K562 (cell line): ENCODE measurements around the gene TSPAN16. TPM values are rescaled to one million over a fixed set of nuclear protein-coding genes. Genes with fewer than 3 reads are reported as not detected.

Experiments
- ARHGAP35 ChIP-seq: fragments of 450-650 bp; IDR thresholded peaks from 2 replicates; pipeline ENCODE4 v1.6.1; 2018; ENCODE audit not compliant: partially characterized antibody
- CREM ChIP-seq: IDR thresholded peaks from 2 replicates; pipeline ENCODE4 v1.6.1; 2014; ENCODE audit warnings: antibody characterized with exemption, low read depth
- MAZ ChIP-seq, 2 experiments: fragments of 450-650 bp in 1 of 2; sonication (generic) in 1 of 2; formaldehyde crosslinking; IDR thresholded peaks in 1 of 2; conservative IDR thresholded peaks in 1 of 2; 2 replicates each; pipeline versions ENCODE4 v1.4.0 to v1.5.0; 2020; ENCODE audit warnings: mild to moderate bottlenecking in 1 of 2, missing genetic modification reagents in 1 of 2
- NRF1 ChIP-seq, 2 experiments: fragments of 450-650 bp; IDR thresholded peaks in 1 of 2; conservative IDR thresholded peaks in 1 of 2; 2 replicates each; pipeline ENCODE4 v1.6.1; 2014; ENCODE audit warnings: mild to moderate bottlenecking in 2 of 2
- RB1 ChIP-seq: fragments of 450-650 bp; IDR thresholded peaks from 2 replicates; pipeline ENCODE4 v1.6.1; 2017; ENCODE audit warnings: low read depth, mild to moderate bottlenecking
- TOE1 ChIP-seq, 2 experiments: fragments of 450-650 bp in 1 of 2; sonication (generic) in 1 of 2; formaldehyde crosslinking in 1 of 2; IDR thresholded peaks; 2 replicates each; pipeline versions ENCODE4 v1.7.1 to v1.8.0; 2016 to 2022; ENCODE audit warnings: borderline replicate concordance in 2 of 2, mild to moderate bottlenecking in 2 of 2, antibody characterized with exemption in 1 of 2, inconsistent platforms in 1 of 2, low read depth in 1 of 2, missing genetic modification reagents in 1 of 2, moderate library complexity in 1 of 2
- polyA plus RNA-seq, 8 experiments: library from polyadenylated mRNA; depleted of rRNA in 4 of 8; stranded (reverse) in 5 of 8; unstranded in 3 of 8; fragments of >200 nt; fragmentation: Nextera tagmentation in 2 of 8; fragmentation: Illumina TruSeq in 1 of 8; extraction: Ambion mirVana in 2 of 8; extraction: Trizol in 1 of 8; gene quantifications; 2 replicates each; pipeline versions ENCODE4 v1.2.1 to v1.2.3, GENCODE V29; 2011 to 2014; ENCODE audit warnings: inconsistent platforms in 1 of 8, missing spikeins in 1 of 8
- total RNA-seq, 7 experiments: library from RNA; depleted of rRNA in 6 of 7; stranded (reverse); fragments of >200 nt in 6 of 7; fragmentation: Illumina TruSeq in 2 of 7; extraction: Trizol in 2 of 7; gene quantifications; 2 replicates each; pipeline versions ENCODE4 v1.2.1 to v1.2.3, GENCODE V29; 2011 to 2021; ENCODE audit warnings: low replicate concordance in 1 of 7
- TF ChIP-seq, protein P1 (sequence below): fragments of 450-650 bp; IDR thresholded peaks from 2 replicates; pipeline ENCODE4 v1.6.1; 2014; ENCODE audit warnings: low read depth, mild to moderate bottlenecking, moderate library complexity, borderline replicate concordance
- TF ChIP-seq, protein P2 (sequence below): sonication (generic); formaldehyde crosslinking; IDR thresholded peaks from 2 replicates; pipeline ENCODE4 v1.8.1; 2023; ENCODE audit warnings: mild to moderate bottlenecking, missing genetic modification reagents
- TF ChIP-seq, protein P3 (sequence below), 3 experiments: IDR thresholded peaks in 2 of 3; conservative IDR thresholded peaks in 1 of 3; 2 replicates each; pipeline ENCODE4 v1.5.1; 2011 to 2012; ENCODE audit warnings: low read length in 3 of 3, mild to moderate bottlenecking in 3 of 3, control low read depth in 2 of 3, improper control_type of control experiment in 1 of 3, inconsistent platforms in 1 of 3, low read depth in 1 of 3, mixed read lengths in 1 of 3, moderate library complexity in 1 of 3; ENCODE audit not compliant: insufficient read depth in 2 of 3
- TF ChIP-seq, protein P4 (sequence below): fragments of 150-350 bp; IDR thresholded peaks from 2 replicates; pipeline ENCODE4 v1.6.1; 2014; ENCODE audit warnings: low read depth, mild to moderate bottlenecking, low read length, borderline replicate concordance
- TF ChIP-seq, protein P5 (sequence below): fragments of 450-650 bp; IDR thresholded peaks from 2 replicates; pipeline ENCODE4 v1.7.0; 2016; ENCODE audit warnings: borderline replicate concordance

The TSPAN16 gene
- total and polyA plus RNA-seq, 9 of the 15 experiments (the other 6 are each of a cell fraction or from before 2014, with no cell fraction given): not detected

DNA sequence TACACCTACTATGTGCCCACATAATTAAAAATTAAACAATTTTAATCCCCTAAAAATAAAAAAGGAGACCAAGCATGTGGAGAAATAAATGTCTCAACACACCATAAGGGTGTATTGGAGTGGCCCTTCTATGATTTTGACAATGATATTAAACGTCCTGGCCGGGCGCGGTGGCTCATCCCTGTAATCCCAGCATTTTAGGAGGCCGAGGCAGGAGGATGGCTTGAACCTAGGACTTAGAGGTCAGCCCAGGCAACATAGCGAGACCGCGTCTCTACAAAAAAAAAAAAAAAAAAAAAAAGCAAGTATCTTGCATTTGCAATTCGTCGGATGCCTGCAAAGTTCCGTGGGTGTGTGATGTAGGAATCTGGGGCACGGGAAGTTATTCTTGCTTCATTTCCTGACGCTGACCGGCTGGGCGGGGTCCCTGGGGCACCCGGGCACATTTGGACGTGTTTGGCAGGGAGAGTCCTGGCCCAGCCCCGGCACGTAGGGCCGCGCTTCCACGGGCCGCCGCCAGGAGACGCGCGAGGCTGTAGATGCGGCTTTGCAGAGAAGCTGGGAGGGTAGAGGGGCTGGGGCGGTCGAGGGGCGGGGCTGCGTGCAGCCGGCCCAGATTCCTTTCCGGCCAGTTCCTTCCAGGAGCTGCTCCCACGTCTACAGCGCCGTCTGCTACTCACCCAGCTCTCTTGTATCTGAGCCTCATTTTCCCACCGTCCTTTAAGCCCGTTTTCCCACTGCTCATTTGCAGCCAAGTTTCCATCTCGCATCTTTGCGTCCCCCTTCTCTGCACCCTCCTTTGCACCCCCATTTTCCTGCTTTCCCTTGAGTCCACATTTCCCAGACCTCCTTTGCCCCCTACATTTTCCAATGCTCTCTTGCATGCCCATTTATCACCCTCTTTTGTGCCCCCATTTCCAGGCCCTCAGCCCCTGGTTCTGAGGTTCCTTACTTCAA, 2.2 kb upstream of the TSPAN16 start (continued):
- TF ChIP-seq NRF1 (conservative IDR thresholded peaks at IDR 0.05 in 1 of 2, IDR thresholded peaks at IDR 0.05 in 1 of 2) (peak in 1 of 2 experiments; percentile 18; a peak in 1 of 4 replicates), ARHGAP35 (no peak), MAZ (CRISPR knock-in tag; conservative IDR thresholded peaks at IDR 0.05 in 1 of 2, IDR thresholded peaks at IDR 0.05 in 1 of 2) (peak; percentile 89 to 96), RB1 (peak; percentile 78), CREM (peak; percentile 56), TOE1 (IDR thresholded peaks at IDR 0.05; ENCODE audit: borderline replicate concordance) (peak; percentile 56; the same call in 1 of the 2 replicates), TOE1 (CRISPR knock-in tag; IDR thresholded peaks at IDR 0.05; ENCODE audit: borderline replicate concordance, low read depth) (no peak)
- TF ChIP-seq, protein P1, sequence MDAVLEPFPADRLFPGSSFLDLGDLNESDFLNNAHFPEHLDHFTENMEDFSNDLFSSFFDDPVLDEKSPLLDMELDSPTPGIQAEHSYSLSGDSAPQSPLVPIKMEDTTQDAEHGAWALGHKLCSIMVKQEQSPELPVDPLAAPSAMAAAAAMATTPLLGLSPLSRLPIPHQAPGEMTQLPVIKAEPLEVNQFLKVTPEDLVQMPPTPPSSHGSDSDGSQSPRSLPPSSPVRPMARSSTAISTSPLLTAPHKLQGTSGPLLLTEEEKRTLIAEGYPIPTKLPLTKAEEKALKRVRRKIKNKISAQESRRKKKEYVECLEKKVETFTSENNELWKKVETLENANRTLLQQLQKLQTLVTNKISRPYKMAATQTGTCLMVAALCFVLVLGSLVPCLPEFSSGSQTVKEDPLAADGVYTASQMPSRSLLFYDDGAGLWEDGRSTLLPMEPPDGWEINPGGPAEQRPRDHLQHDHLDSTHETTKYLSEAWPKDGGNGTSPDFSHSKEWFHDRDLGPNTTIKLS: no peak
- TF ChIP-seq, protein P2, sequence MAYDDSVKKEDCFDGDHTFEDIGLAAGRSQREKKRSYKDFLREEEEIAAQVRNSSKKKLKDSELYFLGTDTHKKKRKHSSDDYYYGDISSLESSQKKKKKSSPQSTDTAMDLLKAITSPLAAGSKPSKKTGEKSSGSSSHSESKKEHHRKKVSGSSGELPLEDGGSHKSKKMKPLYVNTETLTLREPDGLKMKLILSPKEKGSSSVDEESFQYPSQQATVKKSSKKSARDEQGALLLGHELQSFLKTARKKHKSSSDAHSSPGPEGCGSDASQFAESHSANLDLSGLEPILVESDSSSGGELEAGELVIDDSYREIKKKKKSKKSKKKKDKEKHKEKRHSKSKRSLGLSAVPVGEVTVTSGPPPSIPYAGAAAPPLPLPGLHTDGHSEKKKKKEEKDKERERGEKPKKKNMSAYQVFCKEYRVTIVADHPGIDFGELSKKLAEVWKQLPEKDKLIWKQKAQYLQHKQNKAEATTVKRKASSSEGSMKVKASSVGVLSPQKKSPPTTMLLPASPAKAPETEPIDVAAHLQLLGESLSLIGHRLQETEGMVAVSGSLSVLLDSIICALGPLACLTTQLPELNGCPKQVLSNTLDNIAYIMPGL: peak; percentile 80; the same call in 1 of the 2 replicates
- TF ChIP-seq, protein P3, sequence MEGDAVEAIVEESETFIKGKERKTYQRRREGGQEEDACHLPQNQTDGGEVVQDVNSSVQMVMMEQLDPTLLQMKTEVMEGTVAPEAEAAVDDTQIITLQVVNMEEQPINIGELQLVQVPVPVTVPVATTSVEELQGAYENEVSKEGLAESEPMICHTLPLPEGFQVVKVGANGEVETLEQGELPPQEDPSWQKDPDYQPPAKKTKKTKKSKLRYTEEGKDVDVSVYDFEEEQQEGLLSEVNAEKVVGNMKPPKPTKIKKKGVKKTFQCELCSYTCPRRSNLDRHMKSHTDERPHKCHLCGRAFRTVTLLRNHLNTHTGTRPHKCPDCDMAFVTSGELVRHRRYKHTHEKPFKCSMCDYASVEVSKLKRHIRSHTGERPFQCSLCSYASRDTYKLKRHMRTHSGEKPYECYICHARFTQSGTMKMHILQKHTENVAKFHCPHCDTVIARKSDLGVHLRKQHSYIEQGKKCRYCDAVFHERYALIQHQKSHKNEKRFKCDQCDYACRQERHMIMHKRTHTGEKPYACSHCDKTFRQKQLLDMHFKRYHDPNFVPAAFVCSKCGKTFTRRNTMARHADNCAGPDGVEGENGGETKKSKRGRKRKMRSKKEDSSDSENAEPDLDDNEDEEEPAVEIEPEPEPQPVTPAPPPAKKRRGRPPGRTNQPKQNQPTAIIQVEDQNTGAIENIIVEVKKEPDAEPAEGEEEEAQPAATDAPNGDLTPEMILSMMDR (IDR thresholded peaks at IDR 0.05 in 2 of 3, conservative IDR thresholded peaks at IDR 0.05 in 1 of 3; ENCODE audit: insufficient read depth in 2 of 3, low read depth in 1 of 3, low read length in 3 of 3): peak; percentile 90 to 94 (median 93)
- TF ChIP-seq, protein P4, sequence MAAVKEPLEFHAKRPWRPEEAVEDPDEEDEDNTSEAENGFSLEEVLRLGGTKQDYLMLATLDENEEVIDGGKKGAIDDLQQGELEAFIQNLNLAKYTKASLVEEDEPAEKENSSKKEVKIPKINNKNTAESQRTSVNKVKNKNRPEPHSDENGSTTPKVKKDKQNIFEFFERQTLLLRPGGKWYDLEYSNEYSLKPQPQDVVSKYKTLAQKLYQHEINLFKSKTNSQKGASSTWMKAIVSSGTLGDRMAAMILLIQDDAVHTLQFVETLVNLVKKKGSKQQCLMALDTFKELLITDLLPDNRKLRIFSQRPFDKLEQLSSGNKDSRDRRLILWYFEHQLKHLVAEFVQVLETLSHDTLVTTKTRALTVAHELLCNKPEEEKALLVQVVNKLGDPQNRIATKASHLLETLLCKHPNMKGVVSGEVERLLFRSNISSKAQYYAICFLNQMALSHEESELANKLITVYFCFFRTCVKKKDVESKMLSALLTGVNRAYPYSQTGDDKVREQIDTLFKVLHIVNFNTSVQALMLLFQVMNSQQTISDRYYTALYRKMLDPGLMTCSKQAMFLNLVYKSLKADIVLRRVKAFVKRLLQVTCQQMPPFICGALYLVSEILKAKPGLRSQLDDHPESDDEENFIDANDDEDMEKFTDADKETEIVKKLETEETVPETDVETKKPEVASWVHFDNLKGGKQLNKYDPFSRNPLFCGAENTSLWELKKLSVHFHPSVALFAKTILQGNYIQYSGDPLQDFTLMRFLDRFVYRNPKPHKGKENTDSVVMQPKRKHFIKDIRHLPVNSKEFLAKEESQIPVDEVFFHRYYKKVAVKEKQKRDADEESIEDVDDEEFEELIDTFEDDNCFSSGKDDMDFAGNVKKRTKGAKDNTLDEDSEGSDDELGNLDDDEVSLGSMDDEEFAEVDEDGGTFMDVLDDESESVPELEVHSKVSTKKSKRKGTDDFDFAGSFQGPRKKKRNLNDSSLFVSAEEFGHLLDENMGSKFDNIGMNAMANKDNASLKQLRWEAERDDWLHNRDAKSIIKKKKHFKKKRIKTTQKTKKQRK: no peak
- TF ChIP-seq, protein P5, sequence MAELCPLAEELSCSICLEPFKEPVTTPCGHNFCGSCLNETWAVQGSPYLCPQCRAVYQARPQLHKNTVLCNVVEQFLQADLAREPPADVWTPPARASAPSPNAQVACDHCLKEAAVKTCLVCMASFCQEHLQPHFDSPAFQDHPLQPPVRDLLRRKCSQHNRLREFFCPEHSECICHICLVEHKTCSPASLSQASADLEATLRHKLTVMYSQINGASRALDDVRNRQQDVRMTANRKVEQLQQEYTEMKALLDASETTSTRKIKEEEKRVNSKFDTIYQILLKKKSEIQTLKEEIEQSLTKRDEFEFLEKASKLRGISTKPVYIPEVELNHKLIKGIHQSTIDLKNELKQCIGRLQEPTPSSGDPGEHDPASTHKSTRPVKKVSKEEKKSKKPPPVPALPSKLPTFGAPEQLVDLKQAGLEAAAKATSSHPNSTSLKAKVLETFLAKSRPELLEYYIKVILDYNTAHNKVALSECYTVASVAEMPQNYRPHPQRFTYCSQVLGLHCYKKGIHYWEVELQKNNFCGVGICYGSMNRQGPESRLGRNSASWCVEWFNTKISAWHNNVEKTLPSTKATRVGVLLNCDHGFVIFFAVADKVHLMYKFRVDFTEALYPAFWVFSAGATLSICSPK: 0 out of 2 replicates have a peak, but pooled peaks have one; percentile 24
